Kidney tubule cell (primary cell): ENCODE results near the gene DPEP2NB.
A peak's percentile ranks its signal among the peaks of the same experiment; 100 is the strongest.
"Not testable (repeated sequence)": the region's sequence is repeated elsewhere in the genome, so short reads cannot be mapped to it uniquely, and the experiment has no call there.

Source experiments
- DNase-seq: peaks from one replicate; pipeline ENCODE4 v3.0.0-alpha.2; 2018; ENCODE audit warnings: low spot score

DPEP2NB gene

DNA sequence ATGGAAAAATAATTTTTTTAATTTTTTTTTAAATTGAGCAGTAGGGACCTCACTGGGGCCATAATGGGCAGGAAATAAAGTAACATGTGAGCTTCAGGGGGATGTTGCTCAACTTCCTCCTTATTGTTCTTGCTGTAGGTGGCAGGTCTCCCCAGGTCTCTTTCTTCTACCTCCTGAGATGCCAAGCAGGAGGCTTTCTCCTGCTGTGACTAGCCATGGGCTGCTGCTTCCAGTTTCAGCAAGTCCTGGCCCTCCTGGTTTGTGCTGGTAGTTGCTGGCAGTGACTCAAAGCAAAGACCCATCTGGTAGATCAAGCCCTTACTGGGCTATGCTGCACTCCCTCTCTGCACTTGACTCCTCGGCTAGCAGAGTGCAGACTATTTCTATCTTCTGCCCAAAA lies 2.3 kb downstream of the DPEP2NB start:
- no peak for DNase-seq

DNA sequence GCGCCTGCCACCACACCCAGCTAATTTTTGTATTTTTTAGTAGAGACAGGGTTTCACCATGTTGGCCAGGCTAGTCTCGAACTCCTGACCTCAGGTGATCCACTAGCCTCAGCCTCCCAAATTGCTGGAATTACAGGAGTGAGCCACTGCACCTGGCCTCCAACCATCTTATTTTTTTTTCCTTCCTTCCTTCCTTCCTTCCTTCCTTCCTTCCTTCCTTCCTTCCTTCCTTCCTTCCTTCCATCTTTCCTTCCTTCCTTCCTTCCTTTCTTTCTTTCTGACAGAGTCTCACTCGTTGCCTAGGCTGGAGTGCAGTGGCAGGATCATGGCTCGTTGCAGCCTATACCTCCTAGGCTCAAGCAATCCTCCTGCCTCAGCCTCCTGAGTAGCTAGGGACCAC lies 5.8 kb downstream of the DPEP2NB start:
- DNase-seq = not testable (repeated sequence)

DNA sequence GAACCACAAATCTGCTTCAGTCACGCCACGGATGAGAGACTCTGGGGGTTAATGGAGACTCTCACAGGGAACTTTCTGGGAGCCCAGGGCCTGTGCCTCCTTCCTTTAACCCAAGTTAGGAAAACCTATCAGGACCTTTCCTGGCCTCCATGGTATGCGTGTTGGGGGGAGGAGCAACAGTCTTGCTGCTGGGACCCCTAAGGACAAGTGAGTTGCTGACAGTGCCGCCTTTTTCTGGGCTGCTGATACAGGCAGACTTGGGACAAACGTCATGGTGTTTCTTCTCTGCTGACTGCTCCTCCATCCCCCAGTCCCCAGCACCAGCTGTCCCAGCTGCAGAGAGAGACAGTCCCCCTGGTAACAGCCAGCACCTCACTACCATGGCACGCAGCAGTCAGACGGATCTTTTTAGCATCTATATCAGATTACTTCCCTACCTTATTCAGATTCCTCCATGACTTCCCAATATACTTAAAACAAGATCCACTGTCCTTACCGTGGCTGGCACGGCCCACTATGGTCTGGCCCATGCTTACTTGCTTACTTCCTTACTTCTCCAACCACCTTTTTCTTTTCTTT lies 6.5 kb downstream of the DPEP2NB start:
- DNase-seq = no peak

DNA sequence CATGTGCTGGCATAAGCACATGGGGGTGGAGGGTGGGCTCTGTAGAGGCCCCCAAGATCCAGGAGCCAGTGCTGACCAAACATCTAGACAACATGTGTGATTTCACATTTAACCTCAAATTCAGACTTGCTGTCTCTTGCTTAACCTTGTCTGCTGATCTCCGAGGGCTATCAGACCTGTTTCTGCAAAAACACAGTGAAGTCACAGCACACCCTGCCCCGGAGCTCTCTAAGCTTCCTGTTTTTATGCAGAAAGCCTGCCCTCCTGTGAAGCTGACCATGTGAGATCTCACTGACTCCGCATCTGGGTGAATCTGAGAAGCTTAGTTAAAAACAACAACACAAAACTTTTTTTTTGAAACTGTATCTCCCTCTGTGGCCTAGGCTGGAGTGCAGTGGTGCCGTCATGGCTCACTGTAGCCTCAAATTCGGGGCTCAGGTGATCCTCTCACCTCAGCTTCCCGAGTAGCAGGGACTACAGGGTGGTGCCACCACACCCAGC lies 9.9 kb downstream of the DPEP2NB start:
- no peak for DNase-seq

DNA sequence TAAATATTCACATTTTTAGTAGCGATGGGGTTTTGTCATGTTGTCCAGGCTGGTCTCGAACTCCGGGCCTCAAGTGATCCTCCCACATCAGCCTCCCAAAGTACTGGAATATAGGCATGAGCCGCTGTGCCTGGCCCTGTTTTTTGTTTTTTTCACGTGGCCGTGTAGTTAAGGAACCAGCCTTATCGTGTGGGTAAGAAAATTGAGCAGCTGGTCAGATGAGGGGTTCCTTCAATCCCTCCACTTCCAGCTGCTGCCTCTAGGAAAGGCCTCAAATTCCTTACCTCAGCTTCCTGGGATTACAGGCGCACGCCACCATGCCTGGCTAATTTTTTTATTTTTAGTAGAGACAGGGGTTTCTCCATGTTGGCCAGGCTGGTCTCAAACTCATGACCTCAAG lies 10.5 kb downstream of the DPEP2NB start:
- DNase-seq = no peak

DNA sequence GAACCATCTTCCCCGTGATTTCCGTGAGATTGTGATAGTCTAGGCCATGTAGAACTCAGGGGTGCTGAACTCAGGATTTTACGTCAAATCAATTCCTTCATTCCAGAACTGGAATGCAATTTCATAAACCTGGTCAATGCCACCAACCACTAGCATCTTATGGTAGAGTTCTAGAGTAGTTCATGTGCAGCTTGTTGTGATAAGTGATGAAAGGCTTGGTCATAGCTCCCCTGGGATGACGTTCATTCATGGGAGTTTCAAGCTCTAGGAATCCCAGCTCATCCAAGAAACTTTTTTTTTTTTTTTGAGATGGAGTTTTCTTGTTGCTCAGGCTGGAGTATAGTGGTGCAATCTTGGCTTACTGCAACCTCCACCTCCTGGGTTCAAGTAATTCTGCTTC lies 12.7 kb downstream of the DPEP2NB start:
- DNase-seq = no peak

DNA sequence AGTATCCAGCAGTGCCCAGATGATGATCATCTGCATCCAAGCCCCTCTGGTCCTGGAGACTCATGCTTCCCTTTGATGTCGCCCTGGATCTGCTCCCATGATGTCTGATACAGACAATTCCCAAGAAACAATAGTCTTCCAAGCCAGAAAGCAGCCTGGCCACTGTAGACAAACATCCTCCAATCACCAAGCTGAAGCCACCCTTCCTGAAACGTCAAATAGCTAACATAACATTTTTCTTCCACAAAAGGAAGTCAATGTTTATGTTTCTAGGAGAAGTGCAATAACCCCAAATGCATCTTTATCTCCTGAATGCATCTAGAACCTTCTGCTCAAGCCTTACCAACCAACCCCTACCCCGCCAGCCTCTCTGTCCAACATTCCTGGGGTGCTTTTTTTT lies 15.3 kb downstream of the DPEP2NB start:
- no peak for DNase-seq

DNA sequence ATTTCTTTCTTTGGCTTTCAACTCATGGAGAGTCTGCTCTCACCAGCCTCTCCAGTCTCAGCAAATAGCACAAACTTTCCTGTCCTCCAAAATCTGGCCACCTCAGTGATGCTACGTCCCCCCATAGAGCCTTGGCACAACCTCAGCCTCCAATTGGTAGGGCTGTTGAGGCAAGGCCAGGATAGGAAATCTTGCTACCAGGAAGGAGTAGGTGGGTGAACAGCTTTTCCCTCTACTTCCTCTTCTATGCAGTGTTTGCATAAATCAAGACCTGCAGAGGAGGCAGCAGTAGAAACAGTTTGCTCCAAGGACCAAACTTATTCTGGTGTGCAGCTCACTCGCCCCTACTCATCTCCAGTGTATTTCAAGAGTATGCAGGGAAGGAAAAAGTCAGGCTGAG lies 15.7 kb downstream of the DPEP2NB start:
- DNase-seq = no peak

DNA sequence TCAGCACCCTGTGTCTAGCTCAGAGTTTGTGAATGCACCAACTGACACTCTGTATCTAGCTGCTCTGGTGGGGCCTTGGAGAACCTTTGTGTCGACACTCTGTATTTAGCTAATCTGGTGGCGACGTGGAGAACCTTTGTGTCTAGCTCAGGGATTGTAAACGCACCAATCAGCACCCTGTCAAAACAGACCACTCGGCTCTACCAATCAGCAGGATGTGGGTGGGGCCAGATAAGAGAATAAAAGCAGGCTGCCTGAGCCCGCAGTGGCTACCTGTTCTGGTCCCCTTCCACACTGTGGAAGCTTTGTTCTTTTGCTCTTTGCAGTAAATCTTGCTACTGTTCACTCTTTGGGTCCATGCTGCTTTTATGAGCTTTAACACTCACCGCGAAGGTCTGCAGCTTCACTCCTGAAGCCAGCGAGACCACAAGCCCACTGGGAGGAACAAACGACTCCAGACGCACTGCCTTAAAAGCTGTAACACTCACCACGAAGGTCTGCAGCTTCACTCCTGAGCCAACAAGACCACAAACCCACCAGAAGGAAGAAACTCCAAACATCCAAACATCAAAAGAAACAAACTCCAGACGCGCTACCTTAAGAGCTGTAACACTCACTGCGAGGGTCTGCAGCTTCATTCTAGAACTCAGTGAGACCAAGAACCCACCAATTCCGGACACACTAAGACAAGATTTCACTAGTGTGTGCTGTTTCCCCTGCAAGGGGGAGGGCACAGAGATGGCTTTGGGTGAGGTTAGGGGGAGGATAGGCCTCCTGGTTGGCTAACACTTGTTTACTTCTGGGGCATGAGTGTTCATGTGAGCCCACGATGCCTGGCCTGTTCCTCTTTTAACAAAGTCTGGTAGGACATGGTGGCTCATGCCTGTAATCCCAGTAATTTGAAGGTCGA lies 16.7 kb downstream of the DPEP2NB start, which contains the start of gene DPEP2:
TSS of gene DPEP2 (minus strand) at position 706 of the 910 bp plus-strand sequence. CDS start 6,272 bp downstream, outside the sequence.
- not testable (repeated sequence) for DNase-seq

DNA sequence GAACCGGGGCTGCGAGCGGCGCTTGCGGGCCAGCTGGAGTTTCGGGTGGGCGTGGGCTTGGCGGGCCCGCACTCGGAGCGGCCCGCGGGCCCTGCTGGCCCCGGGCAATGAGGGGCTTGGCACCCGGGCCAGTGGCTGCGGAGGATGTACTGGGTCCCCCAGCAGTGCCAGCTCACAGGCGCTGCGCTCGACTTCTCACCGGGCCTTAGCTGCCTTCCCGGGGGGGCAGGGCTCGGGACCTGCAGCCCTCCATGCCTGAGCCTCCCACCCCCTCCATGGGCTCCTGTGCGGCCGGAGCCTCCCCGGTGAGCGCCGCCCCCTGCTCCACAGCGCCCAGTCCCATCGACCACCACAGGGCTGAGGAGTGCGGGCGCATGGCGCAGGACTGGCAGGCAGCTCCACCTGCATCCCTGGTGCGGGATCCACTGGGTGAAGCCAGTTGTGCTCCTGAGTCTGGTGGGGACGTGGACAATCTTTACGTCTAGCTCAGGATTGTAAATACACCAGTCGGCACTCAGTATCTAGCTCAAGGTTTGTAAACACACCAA lies 17.4 kb downstream of the DPEP2NB start:
- DNase-seq = not testable (repeated sequence)

DNA sequence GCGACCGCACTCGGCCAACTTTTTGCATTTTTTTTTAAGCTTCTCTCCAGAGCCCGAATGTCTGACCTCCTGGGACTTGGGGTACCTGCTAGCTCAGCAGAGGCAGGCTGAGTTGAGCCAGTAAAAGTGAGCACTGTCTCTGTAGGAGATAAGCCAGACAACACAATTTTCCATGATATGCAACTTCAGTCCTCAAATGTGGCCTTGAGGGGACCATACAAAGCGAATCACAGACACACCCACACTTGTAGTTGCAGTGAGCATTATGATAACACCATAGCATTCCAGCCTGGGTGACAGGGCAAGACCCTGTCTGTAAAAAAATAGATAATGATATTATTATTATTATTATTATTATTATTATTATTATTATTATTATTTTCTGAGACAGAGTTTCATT lies 19.0 kb downstream of the DPEP2NB start:
- no peak for DNase-seq

DNA sequence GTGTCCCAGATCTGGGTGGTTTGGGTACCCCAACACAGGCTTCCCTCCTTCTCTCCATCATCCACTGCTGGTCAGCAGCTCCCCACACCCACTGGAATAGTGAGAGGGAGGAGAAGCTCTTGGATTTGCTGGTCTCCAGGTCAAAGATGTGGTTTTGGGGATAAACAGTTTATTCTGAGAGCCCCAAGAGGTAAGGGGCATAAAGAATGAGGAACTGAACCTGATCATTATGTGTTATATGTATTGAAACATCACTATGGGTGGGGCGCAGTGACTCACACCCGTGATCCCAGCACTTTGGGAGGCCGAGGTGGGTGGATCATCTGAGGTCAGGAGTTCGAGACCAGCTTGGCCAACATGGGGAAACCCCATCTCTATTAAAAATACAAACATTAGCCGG lies 20.3 kb downstream of the DPEP2NB start:
- DNase-seq = no peak

DNA sequence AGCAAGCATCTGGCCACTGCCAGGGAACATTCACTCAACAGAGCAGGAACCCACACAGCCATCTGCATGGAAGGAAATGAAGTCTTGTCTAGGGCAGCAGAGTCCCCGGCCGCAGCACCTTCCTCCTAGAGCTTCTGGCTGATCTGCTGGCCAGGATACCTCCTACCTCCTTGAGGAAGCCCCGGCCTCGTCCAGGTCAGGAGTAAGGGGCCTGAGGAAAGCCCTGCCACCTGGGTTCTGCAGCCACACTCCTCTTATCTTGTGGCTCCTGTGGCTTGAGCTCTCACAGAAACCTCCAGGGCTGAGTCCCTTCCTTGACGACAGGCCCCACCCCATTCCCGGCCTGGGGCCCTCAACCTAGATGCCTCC lies 21.7 kb downstream of the DPEP2NB start:
- not testable (repeated sequence) for DNase-seq

DNA sequence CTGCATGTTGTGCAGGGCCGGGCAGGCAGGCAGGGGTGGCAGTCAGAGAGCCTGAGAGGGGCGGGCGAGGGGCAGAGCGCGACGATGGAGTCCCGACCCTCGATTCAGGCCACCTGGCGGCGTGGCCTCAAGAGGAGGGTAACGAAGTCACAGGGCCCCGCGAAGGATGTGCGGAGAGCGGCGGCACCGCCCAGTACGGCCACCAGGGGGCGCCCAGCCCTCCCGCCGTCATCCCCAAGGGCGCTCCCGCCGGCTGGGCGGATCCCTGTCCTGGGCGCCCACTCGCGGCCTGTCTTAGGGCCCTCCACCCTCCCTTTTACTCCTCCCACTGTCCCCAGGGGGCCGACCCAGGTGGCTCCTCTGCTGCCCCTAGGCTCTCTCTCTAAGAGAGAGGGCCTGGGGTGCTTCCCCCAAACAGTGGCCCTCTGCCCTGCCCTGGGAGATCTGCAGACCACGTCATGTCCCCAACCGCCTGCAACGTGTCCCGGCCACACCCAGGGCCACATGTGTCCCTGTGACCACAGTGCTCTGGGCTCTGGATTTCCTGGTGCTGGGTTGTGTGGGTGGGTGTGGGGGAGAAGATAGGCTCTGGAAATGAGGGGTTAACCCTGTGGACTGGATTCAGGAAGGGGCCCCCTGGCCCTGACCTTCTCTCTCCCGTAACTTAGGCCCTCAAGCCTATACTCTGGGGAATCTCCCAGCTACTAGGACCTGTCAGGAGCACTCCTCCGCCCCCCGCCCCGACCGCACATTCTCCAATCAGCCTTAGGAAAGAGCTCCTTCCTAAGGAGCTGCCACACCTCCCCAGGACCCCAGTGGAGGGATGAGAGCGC lies 22.3 kb downstream of the DPEP2NB start:
- peak; percentile 73 for DNase-seq

DNA sequence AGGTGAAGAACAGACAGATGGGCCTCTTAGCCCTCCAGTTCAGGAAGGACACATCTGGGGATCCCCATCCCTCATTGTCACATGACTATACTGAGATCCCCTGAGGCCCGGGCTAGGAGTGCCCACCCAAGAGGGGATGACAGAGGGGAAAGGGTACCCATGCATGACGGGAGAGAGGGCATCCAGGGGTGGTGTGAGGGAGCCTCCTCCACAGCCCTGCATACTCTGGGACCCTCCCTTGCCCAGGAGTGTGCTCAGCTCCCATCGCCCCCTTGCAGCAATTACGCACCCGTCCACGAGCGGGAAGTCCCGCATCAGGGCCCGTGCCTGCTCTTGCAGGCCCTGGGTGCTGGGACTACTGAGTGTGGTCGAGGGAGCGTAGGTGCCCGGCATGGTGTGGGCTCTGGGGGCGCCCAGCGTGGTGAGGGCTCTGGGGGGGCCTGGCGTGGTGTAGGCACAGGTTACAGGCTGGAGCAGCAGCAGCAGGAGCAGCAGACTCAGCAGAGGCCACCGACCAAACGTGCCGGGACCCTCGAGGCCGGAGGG lies 23.0 kb downstream of the DPEP2NB start:
- DNase-seq = no peak

DNA sequence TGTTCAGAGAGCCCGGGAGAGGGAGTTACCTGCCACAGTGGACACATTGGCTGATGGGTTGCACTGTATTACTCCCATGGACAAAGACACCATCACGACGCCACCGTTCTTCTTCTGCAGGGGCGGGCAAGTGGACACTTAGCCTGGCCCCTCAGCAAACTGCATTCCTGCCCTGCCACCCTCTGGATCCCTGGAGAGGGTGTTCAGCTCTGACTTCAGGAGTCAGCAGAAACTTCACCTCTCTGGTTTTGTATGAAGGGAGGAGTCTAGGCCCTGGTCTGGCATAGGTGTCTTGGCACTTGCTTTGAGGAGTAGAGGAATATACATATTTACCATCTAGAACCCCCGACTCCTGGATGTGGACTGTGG lies 25.7 kb downstream of the DPEP2NB start:
- DNase-seq = no peak

DNA sequence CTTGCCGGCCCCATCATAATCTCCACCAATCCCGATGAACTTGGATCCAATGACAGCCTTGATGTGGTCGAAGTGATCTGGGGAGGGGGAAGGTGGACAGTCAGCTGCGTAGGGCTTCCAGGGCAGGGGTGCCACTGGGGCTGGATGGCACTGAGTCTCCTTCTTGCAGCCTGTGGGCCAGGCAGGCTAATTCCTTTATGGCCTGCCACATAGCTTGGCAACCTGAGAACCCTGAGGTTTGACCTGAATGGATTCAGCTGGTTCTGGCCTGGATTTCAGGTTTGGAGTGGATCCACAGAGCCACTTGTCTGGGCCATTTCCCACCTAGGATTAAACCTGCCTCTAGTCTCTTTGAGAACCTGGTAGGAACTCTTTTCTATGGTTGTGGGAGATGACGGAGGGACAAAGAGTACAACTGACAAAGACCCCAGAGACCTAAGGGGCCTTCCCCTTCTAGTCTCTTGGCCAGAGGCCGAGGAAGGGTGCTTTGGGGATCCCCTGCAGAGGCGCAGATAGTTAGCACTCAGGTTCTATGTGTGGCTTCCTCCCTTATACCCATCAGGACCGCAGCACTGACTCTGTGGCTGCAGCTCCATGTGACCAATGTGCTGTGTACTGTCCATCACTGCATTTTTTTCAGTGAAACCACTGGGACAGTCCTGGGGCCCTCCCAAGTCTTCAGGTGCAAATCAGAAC lies 26.2 kb downstream of the DPEP2NB start:
- DNase-seq = no peak

DNA sequence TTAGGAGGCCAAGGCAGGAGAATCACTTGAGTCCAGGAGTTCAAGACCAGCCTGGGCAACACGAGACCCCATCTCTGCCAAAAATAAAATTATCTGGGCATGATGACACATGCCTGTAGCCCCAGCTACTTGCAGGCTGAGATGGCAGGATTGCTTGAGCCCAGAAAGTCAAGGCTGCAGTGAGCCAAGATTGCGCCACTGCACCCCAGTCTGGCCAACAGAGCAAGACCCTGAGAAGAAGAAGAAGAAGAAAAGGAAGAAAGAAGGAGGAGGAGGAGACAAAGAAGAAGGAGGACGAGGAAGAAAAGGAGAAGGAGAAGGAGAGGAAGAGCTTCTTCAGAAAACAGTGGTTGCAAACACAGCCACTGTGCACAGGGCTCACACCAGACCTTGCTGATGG lies 27.0 kb downstream of the DPEP2NB start:
- DNase-seq = no peak

DNA sequence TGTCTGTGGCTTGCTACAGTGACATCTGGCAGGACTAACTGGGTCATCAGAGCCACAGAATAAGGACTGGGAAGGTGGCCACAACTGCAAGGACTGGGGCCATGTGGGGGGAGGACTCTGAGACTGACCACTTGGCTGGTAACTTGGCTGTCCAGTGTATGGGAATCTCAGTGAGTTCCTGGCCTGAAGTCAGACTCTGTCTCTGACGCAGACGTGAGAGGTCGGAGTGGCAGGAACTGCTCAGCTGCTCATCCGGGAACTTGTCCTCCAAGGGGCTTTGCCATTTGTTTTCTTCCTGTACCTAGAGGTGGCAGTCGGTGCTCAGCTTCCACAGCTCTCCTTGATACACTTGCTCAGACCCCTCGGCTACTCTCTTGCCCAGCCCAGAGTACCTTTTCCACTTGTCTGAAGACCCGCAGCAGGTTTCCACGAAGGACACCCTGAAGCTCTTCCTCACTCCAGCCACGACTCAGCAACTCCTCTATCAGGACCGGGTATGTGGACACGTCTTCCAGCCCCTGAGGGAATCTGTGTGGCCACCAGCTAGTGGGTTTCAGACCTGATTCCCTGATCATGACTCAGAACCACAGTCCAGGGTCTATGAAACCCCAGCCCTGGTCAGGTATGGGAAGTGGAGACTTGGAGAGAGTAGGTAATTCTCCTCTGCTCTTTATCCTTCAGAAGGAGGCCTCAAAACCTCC lies 28.1 kb downstream of the DPEP2NB start:
- DNase-seq = peak; percentile 13

DNA sequence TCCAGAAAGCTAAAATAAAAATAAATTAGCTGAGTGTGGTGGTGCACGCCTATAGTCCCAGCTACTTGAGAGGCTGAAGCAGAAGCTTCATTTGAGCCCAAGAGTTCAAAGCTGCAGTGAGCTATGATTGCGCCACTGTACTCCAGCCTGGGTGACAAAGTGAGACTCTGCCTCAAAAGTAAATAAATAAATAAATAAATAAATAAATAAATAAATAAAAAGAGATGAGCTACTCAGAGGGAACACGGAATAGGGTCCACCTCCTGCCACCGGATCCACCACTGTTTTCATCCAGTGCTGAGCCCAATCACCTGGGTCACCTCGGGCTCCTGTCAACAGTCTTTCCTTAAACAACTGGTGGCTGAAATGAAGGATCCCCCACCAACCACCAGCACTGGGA lies 28.8 kb downstream of the DPEP2NB start:
- DNase-seq = no peak
